Measurements from ENCODE around the gene GPR82.

- no peak for TF ChIP-seq POLR2A (IDR thresholded peaks at IDR 0.05)
- TF ChIP-seq, protein P1, sequence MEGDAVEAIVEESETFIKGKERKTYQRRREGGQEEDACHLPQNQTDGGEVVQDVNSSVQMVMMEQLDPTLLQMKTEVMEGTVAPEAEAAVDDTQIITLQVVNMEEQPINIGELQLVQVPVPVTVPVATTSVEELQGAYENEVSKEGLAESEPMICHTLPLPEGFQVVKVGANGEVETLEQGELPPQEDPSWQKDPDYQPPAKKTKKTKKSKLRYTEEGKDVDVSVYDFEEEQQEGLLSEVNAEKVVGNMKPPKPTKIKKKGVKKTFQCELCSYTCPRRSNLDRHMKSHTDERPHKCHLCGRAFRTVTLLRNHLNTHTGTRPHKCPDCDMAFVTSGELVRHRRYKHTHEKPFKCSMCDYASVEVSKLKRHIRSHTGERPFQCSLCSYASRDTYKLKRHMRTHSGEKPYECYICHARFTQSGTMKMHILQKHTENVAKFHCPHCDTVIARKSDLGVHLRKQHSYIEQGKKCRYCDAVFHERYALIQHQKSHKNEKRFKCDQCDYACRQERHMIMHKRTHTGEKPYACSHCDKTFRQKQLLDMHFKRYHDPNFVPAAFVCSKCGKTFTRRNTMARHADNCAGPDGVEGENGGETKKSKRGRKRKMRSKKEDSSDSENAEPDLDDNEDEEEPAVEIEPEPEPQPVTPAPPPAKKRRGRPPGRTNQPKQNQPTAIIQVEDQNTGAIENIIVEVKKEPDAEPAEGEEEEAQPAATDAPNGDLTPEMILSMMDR (IDR thresholded peaks at IDR 0.05), result no peak
- no peak for TF ChIP-seq POLR2AphosphoS5 (IDR thresholded peaks at IDR 0.05)
Measured at GRCh38 chrX:41703574-41704029, 20.4 kb upstream of the GPR82 start.
